GM21360 (cell line): Measurements from ENCODE around the gene ZBTB32.

Experiments used
- ATAC-seq: cut with Tn5 transposase; IDR thresholded peaks from one replicate; pipeline ENCODE4 v1.9.1; 2021; ENCODE audit warnings: mild to moderate bottlenecking, moderate library complexity; ENCODE audit not compliant: unreplicated experiment

Gene ZBTB32

GRCh38 chr19:35750167-35750566 lies 45.8 kb downstream of the ZBTB32 start:
- no peak for ATAC-seq

- no peak for ATAC-seq
Observed at GRCh38 chr19:35751839-35752745, 47.7 kb downstream of the ZBTB32 start.

GRCh38 chr19:35752746-35753350 lies 48.5 kb downstream of the ZBTB32 start:
- no peak for ATAC-seq

GRCh38 chr19:35753634-35754369 lies 49.4 kb downstream of the ZBTB32 start:
- no peak for ATAC-seq

GRCh38 chr19:35754370-35755130 lies 50.2 kb downstream of the ZBTB32 start:
- ATAC-seq: no peak

GRCh38 chr19:35755131-35755549 lies 50.8 kb downstream of the ZBTB32 start:
- ATAC-seq: no peak

- no peak for ATAC-seq
Observed at GRCh38 chr19:35755550-35756376, 51.4 kb downstream of the ZBTB32 start.

GRCh38 chr19:35756377-35757230 lies 52.2 kb downstream of the ZBTB32 start, which contains the start of gene HSPB6:
Gene HSPB6 (minus strand): TSS chr19:35757029. CDS start chr19:35757008, 21 bp downstream.
- ATAC-seq: no peak

- no peak for ATAC-seq
Observed at GRCh38 chr19:35757231-35757748, 52.9 kb downstream of the ZBTB32 start.

- peak; percentile 86 for ATAC-seq
Observed at GRCh38 chr19:35757749-35758608, 53.6 kb downstream of the ZBTB32 start, which contains the start of gene PROSER3. Gene PROSER3 (plus strand): TSS chr19:35758176. CDS start chr19:35758216, 40 bp downstream.

GRCh38 chr19:35759697-35760096 lies 55.3 kb downstream of the ZBTB32 start:
- no peak for ATAC-seq

- ATAC-seq: no peak
Observed at GRCh38 chr19:35760711-35761349, 56.5 kb downstream of the ZBTB32 start.

GRCh38 chr19:35764432-35765315 lies 60.3 kb downstream of the ZBTB32 start:
- no peak for ATAC-seq
